T-helper 2 cell treated with Interferon-gamma antibody and Interleukin-4, amounts not matched to agents 100 ng/mL and 5 ng/mL, for 36 hours (primary cell): ENCODE data around the gene FGFRL1. TPM values are rescaled to one million over a fixed set of nuclear protein-coding genes. Genes with fewer than 3 reads are reported as not detected.

Experiments used
- intact Hi-C: fragments of 100-400 bp; cut with micrococcal nuclease; formaldehyde crosslinking; loops from one replicate; pipeline ENCODE4 v1.15.1; 2023
- total RNA-seq: library from RNA; stranded (reverse); gene quantifications from 2 replicates; pipeline ENCODE4 v1.2.3, GENCODE V29; 2022

The FGFRL1 gene
- total RNA-seq, 1 donor from 2014 or later: 16.1 TPM

- intact Hi-C loops: no loop called here
Measured at GRCh38 chr4:1062419-1062818, 51.0 kb downstream of the FGFRL1 start.

- intact Hi-C loops: no loop called here
Measured at GRCh38 chr4:1065732-1066131, 54.3 kb downstream of the FGFRL1 start.

GRCh38 chr4:1069394-1069793, 58.0 kb downstream of the FGFRL1 start:
- intact Hi-C loops: no loop called here

- intact Hi-C loops: no loop called here
Measured at GRCh38 chr4:1072830-1073446, 61.5 kb downstream of the FGFRL1 start.

- intact Hi-C loops: no loop called here
Measured at GRCh38 chr4:1074077-1074476, 62.7 kb downstream of the FGFRL1 start.

GRCh38 chr4:1075225-1075624, 63.8 kb downstream of the FGFRL1 start:
- intact Hi-C loops: no loop called here

- intact Hi-C loops: no loop called here
Measured at GRCh38 chr4:1075809-1076699, 64.6 kb downstream of the FGFRL1 start.

Other genes starting within 250 kb of the FGFRL1 start
- 0.48 and 0.86 TPM in 2 replicates for gene CPLX1, start 185.5 kb upstream of the FGFRL1 start, total RNA-seq
- gene GAK, start 79.3 kb upstream of the FGFRL1 start, total RNA-seq: 141 and 144 TPM in 2 replicates
- gene TMEM175, start 79.2 kb upstream of the FGFRL1 start, total RNA-seq: 21.8 and 23.6 TPM in 2 replicates
- gene DGKQ, start 38.1 kb upstream of the FGFRL1 start, total RNA-seq: 16.0 and 16.6 TPM in 2 replicates
- 35.3 and 36.0 TPM in 2 replicates for gene IDUA, start 24.6 kb upstream of the FGFRL1 start, total RNA-seq
- gene SLC26A1, start 18.2 kb upstream of the FGFRL1 start, total RNA-seq: 0.43 TPM in 1 of 2 replicates, not detected in the other
- 0.68 and 1.2 TPM in 2 replicates for gene RNF212, start 101.9 kb downstream of the FGFRL1 start, total RNA-seq
- gene SPON2, start 161.0 kb downstream of the FGFRL1 start, total RNA-seq: 25.9 and 32.4 TPM in 2 replicates
- 227 and 238 TPM in 2 replicates for gene CTBP1, start 237.5 kb downstream of the FGFRL1 start, total RNA-seq